Renal pelvis (tissue), 4 donors: ENCODE data around the gene CDCA7. TPM values are rescaled to one million over a fixed set of nuclear protein-coding genes. Genes with fewer than 3 reads are reported as not detected.
"Not testable (repeated sequence)": the region's sequence is repeated elsewhere in the genome, so short reads cannot be mapped to it uniquely, and the experiment has no call there.

Experiments used
- DNase-seq: peaks from one replicate; pipeline ENCODE4 v3.0.0-alpha.2; 2013
- polyA plus RNA-seq, 3 donors: library from polyadenylated mRNA; unstranded; fragments of 120-200 nt; gene quantifications; one replicate each; pipeline ENCODE4 v1.2.1, GENCODE V29; 2013; ENCODE audit not compliant: insufficient read length in 3 of 3

The CDCA7 gene
- polyA plus RNA-seq, 3 donors = 32.9 to 39.0 (median 35.9) TPM

- no peak for DNase-seq
Measured at GRCh38 chr2:173399229-173399628, 44.6 kb downstream of the CDCA7 start.

GRCh38 chr2:173400760-173401159, 46.1 kb downstream of the CDCA7 start:
- DNase-seq = no peak

GRCh38 chr2:173401716-173402326, 47.1 kb downstream of the CDCA7 start:
- DNase-seq = no peak

- peak; percentile 85 for DNase-seq
Measured at GRCh38 chr2:173402405-173402974, 47.8 kb downstream of the CDCA7 start.

GRCh38 chr2:173404841-173405750, 50.4 kb downstream of the CDCA7 start:
- no peak for DNase-seq

- DNase-seq = no peak
Measured at GRCh38 chr2:173407176-173407575, 52.5 kb downstream of the CDCA7 start.

GRCh38 chr2:173407646-173408045, 53.0 kb downstream of the CDCA7 start:
- DNase-seq = no peak

GRCh38 chr2:173410579-173410978, 55.9 kb downstream of the CDCA7 start:
- no peak for DNase-seq

GRCh38 chr2:173412628-173413027, 58.0 kb downstream of the CDCA7 start:
- no peak for DNase-seq

- no peak for DNase-seq
Measured at GRCh38 chr2:173414823-173415322, 60.2 kb downstream of the CDCA7 start.

- peak; percentile 51 for DNase-seq
Measured at GRCh38 chr2:173415431-173416381, 61.0 kb downstream of the CDCA7 start.

- DNase-seq = not testable (repeated sequence)
Measured at GRCh38 chr2:173416415-173417152, 61.9 kb downstream of the CDCA7 start.

GRCh38 chr2:173417341-173417740, 62.7 kb downstream of the CDCA7 start:
- no peak for DNase-seq

GRCh38 chr2:173417802-173418201, 63.1 kb downstream of the CDCA7 start:
- DNase-seq = no peak
